Right atrium auricular region (tissue), 2 donors: ENCODE results near the gene C6orf120. TPM values are rescaled to one million over a fixed set of nuclear protein-coding genes. Genes with fewer than 3 reads are reported as not detected.

ENCODE experiments used
- DNase-seq: peaks from one replicate; pipeline ENCODE4 v3.0.0-alpha.2; 2019; ENCODE audit warnings: low spot score
- H3K27ac ChIP-seq, 2 donors: fragments of 200-600 bp; sonication (generic); 1 replicate in 1 of 2; 2 replicates in 1 of 2; pipeline ENCODE4 v1.5.1; 2016 to 2019
- H3K27me3 ChIP-seq, 2 donors: fragments of 200-600 bp; sonication (generic); one replicate each; pipeline versions ENCODE4 v1.5.1 to v1.6.0; 2017 to 2019
- H3K36me3 ChIP-seq: fragments of 200-600 bp; sonication (generic); one replicate; pipeline ENCODE4 v1.5.1; 2016
- H3K4me1 ChIP-seq, 2 donors: fragments of 200-600 bp; sonication (generic); one replicate each; pipeline versions ENCODE4 v1.5.1 to v1.6.0; 2017 to 2019
- H3K4me3 ChIP-seq, 2 donors: fragments of 200-600 bp; sonication (generic); 1 replicate in 1 of 2; 2 replicates in 1 of 2; pipeline ENCODE4 v1.5.1; 2017 to 2019; ENCODE audit warnings: mild to moderate bottlenecking in 1 of 2, moderate library complexity in 1 of 2
- H3K9me3 ChIP-seq, 2 donors: fragments of 200-600 bp; sonication (generic); one replicate each; pipeline ENCODE4 v1.5.1; 2019
- total RNA-seq, 2 donors: library from RNA; depleted of rRNA; stranded (reverse); fragments of >200 nt; gene quantifications; one replicate each; pipeline ENCODE4 v1.1.0, GENCODE V29; 2016
- TF ChIP-seq, protein P1 (sequence below), 2 donors: fragments of 200-600 bp; sonication (generic); IDR thresholded peaks; one replicate each; pipeline ENCODE4 v1.5.1; 2019; ENCODE audit warnings: antibody characterized with exemption in 2 of 2

C6orf120 gene
- total RNA-seq, 2 donors from 2014 or later, result 18.0 to 19.6 TPM

DNA sequence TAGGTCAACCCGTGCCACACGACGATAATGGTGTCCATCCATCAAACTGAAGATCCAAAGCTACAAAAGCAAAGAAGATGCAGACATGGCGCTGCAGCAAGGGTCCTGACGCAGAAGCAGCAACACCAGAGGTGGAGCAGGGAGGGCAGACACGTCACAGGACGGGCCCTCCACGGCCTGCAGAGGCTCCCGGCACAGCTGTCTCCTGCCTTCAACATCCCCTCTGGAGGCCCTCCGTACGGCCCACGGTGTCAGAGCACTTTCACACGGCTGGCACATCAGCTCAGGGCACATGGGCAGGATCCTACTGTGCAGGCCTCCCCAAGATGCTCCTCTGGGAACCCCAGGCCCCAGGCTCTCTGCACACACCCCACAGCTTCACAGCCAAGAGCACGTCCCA is 37.7 kb upstream of the C6orf120 start:
- no peaks in the 10 kb centered on the region for H3K27me3 ChIP-seq
- H3K4me3 ChIP-seq, result no peak overlapping the region
- TF ChIP-seq, protein P1, sequence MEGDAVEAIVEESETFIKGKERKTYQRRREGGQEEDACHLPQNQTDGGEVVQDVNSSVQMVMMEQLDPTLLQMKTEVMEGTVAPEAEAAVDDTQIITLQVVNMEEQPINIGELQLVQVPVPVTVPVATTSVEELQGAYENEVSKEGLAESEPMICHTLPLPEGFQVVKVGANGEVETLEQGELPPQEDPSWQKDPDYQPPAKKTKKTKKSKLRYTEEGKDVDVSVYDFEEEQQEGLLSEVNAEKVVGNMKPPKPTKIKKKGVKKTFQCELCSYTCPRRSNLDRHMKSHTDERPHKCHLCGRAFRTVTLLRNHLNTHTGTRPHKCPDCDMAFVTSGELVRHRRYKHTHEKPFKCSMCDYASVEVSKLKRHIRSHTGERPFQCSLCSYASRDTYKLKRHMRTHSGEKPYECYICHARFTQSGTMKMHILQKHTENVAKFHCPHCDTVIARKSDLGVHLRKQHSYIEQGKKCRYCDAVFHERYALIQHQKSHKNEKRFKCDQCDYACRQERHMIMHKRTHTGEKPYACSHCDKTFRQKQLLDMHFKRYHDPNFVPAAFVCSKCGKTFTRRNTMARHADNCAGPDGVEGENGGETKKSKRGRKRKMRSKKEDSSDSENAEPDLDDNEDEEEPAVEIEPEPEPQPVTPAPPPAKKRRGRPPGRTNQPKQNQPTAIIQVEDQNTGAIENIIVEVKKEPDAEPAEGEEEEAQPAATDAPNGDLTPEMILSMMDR (IDR thresholded peaks at IDR 0.05), result no peak
- DNase-seq, result no peak
- no peaks in the 10 kb centered on the region for H3K4me1 ChIP-seq
- H3K9me3 ChIP-seq, result no peaks in the 10 kb centered on the region
- peaks cover 35% of the 10 kb centered on the region for H3K36me3 ChIP-seq
- H3K27ac ChIP-seq, result no peak overlapping the region

DNA sequence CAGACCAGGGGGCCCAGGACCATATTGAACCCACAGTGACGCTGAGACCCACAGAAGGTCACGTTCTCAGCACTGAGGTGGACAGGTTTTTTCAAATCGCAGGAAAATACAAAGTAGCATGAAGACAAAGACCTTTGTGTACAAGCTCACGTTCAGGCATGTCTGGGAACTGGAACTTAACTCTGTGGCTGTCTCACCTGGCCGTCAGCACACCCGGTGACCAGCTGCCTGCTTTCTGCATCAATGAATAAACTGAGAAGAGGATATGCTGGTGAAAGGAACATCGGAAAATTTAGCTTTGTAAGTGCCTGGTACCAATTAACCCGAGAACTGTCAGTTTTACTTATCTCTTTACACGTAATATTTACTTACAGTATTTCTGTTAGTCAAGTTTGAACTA is 36.6 kb upstream of the C6orf120 start:
- Histone ChIP-seq H3K27me3 (no peaks in the 10 kb centered on the region), H3K4me3 (no peak overlapping the region), H3K27ac (no peak overlapping the region), H3K36me3 (peaks cover 32% of the 10 kb centered on the region), H3K4me1 (no peaks in the 10 kb centered on the region), H3K9me3 (no peaks in the 10 kb centered on the region)
- TF ChIP-seq, protein P1 (IDR thresholded peaks at IDR 0.05), result no peak
- DNase-seq, result no peak

DNA sequence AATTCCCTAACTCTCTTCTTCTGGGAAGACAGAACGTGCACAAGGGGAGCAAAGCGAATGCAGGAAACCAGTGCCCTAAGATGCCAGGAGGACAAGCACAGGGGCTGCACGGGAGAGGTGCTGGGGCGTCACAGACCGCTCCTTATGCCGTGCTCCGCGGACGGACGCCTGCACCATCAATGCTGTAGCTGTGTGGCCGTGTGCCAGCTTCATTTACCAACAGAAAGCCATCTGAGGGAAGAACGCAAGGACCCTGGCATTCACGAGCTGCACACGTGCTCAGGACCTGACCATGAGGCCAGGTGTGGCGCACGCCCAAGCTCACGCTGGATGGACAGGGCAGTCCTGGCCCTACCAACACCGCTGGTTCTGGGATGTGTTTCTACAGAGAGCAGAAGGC is 35.5 kb upstream of the C6orf120 start:
- no peak overlapping the region for H3K27ac ChIP-seq
- no peaks in the 10 kb centered on the region for H3K27me3 ChIP-seq
- DNase-seq, result no peak
- H3K36me3 ChIP-seq, result peaks cover 41% of the 10 kb centered on the region
- TF ChIP-seq, protein P1 (IDR thresholded peaks at IDR 0.05), result no peak
- H3K9me3 ChIP-seq, result no peaks in the 10 kb centered on the region
- no peaks in the 10 kb centered on the region for H3K4me1 ChIP-seq
- no peak overlapping the region for H3K4me3 ChIP-seq

DNA sequence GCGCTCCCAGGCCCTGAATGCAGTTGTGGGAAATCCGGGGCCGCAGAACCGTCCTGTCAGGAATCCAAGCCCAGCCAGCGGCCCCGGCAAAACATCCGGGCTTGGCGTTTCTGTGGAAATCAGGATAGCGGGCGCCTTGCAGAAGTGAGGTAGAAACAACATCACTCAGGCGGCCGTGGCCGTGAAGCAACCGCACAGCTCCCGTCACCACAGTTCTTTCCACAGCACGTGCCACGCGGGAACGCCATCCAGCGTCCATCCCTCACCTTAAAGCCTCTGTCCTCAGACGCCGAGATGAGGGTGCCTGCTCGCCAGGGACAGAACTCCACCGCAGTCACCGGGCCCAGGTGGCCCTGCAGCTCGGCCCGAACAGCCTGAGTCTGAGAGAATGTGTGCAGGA is 34.2 kb upstream of the C6orf120 start:
- peaks cover 36% of the 10 kb centered on the region for H3K36me3 ChIP-seq
- no peak overlapping the region for H3K4me3 ChIP-seq
- H3K27me3 ChIP-seq, result no peaks in the 10 kb centered on the region
- no peak overlapping the region for H3K27ac ChIP-seq
- TF ChIP-seq, protein P1 (IDR thresholded peaks at IDR 0.05), result no peak
- DNase-seq, result no peak
- H3K9me3 ChIP-seq, result no peaks in the 10 kb centered on the region
- no peaks in the 10 kb centered on the region for H3K4me1 ChIP-seq

DNA sequence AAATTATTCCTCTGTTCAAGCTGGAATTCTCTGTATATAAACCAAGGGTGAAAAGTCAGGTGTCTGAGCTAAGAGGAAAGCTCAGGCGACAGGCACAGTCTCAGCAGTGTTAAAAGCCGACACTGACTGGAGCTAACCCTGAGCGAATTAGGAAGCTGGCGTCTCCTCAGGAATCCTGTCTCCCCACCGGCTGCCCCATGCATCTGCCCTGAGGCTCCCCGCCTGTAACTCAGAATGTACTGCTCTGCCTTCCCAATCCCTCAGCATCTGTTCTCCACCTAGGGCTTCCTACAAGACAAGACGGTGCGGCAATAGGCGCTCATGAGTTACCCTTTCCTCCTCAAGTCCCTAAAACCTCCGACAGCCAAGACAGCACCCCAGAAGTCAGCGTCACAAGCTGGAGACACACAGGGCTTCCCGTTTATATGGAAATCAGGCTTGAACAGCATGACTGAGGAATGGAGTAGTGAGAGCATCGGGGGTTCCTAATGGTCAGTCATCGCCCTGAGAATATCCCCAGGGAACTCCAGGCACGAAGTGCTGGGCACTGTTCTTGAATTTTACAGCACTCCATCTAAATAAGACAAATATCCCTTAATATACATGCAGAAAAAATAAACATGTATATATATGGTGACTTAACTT is 33.6 kb upstream of the C6orf120 start:
- Histone ChIP-seq H3K27ac (no peak overlapping the region), H3K9me3 (no peaks in the 10 kb centered on the region), H3K36me3 (peaks cover 31% of the 10 kb centered on the region), H3K4me3 (no peak overlapping the region), H3K4me1 (no peaks in the 10 kb centered on the region), H3K27me3 (no peaks in the 10 kb centered on the region)
- peak; percentile 9 for DNase-seq
- TF ChIP-seq, protein P1 (IDR thresholded peaks at IDR 0.05), result no peak

DNA sequence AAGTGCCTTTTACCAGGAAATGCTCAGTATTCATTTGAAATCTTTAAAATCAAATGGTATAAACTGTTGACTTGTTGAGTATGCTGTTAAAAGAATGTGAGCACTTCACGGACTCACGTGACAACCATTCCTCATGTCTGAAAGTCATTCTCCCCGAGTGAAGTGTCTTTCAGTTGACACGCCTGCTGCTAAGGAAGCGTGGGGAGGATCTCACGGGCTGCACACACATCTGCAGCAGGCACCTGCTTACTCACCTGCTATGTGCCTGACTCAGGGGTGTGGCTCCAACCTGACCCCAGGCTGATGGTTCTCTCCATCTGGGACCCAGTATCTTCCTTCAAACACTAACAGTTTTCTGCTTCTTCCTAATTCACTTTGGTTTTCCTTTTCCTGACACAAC is 32.8 kb upstream of the C6orf120 start:
- H3K36me3 ChIP-seq, result peaks cover 22% of the 10 kb centered on the region
- TF ChIP-seq, protein P1 (IDR thresholded peaks at IDR 0.05), result no peak
- H3K27ac ChIP-seq, result peak overlapping the region; percentile 9 to 10

More for the DNA sequence above, 32.8 kb upstream of the C6orf120 start:
- Histone ChIP-seq H3K4me3 (no peak overlapping the region), H3K4me1 (no peaks in the 10 kb centered on the region), H3K27me3 (no peaks in the 10 kb centered on the region), H3K9me3 (no peaks in the 10 kb centered on the region)
- DNase-seq, result peak; percentile 40
